Keratinocyte (primary cell): ENCODE data around the gene LRAT. TPM values are rescaled to one million over a fixed set of nuclear protein-coding genes. Genes with fewer than 3 reads are reported as not detected.

Experiments
- DNase-seq: peaks from one replicate; pipeline ENCODE4 v3.0.0-alpha.2; 2011; ENCODE audit warnings: low read depth, missing footprints, low spot score
- FAIRE-seq: peaks from 2 replicates; lab custom pipeline; 2011; peaks lifted over from hg19 to GRCh38; lab: Jason Lieb, UNC
- H2AFZ ChIP-seq: 2 replicates; pipeline ENCODE4 v1.6.0; 2012; ENCODE audit warnings: low read length, control low read depth, inconsistent platforms; ENCODE audit not compliant: control insufficient read depth
- H3K27ac ChIP-seq: 2 replicates; pipeline ENCODE4 v1.5.1; 2011; ENCODE audit warnings: low read length; ENCODE audit not compliant: control insufficient read depth, insufficient read depth
- H3K27me3 ChIP-seq: 3 replicates; pipeline ENCODE4 v1.6.0; 2011; ENCODE audit warnings: low read length; ENCODE audit not compliant: control insufficient read depth, insufficient read depth; ENCODE audit errors: extremely low read depth
- H3K36me3 ChIP-seq, 2 experiments: 2 replicates in 1 of 2; 3 replicates in 1 of 2; pipeline ENCODE4 v1.5.1; 2011; ENCODE audit warnings: low read length in 2 of 2, mild to moderate bottlenecking in 1 of 2; ENCODE audit not compliant: control insufficient read depth in 2 of 2, insufficient read depth in 2 of 2; ENCODE audit errors: extremely low read depth in 1 of 2
- H3K4me1 ChIP-seq: 3 replicates; pipeline ENCODE4 v1.5.1; 2011; ENCODE audit warnings: low read length; ENCODE audit not compliant: control insufficient read depth, insufficient read depth; ENCODE audit errors: extremely low read depth
- H3K4me2 ChIP-seq: 3 replicates; pipeline ENCODE4 v1.6.0; 2011; ENCODE audit warnings: low read depth, low read length; ENCODE audit not compliant: control insufficient read depth, insufficient read depth; ENCODE audit errors: extremely low read depth
- H3K4me3 ChIP-seq, 3 experiments: fragments of 200-600 bp in 1 of 3; sonication (generic) in 1 of 3; 2 replicates in 2 of 3; 3 replicates in 1 of 3; pipeline ENCODE4 v1.5.1; 2011 to 2016; ENCODE audit warnings: low read length in 3 of 3, mild to moderate bottlenecking in 3 of 3, control low read depth in 2 of 3, inconsistent platforms in 1 of 3, low read depth in 1 of 3, mixed read lengths in 1 of 3, mixed run types in 1 of 3, moderate library complexity in 1 of 3; ENCODE audit not compliant: control insufficient read depth in 2 of 3, insufficient read depth in 2 of 3; ENCODE audit errors: extremely low read depth in 1 of 3
- H3K79me2 ChIP-seq: 2 replicates; pipeline ENCODE4 v1.6.0; 2012; ENCODE audit warnings: low read length; ENCODE audit not compliant: control insufficient read depth, insufficient read depth
- H3K9ac ChIP-seq: 3 replicates; pipeline ENCODE4 v1.6.0; 2011; ENCODE audit warnings: low read length; ENCODE audit not compliant: control insufficient read depth, insufficient read depth; ENCODE audit errors: extremely low read depth
- H3K9me1 ChIP-seq: 3 replicates; pipeline ENCODE4 v1.6.0; 2011; ENCODE audit warnings: low read length; ENCODE audit not compliant: control insufficient read depth, insufficient read depth; ENCODE audit errors: extremely low read depth
- H3K9me3 ChIP-seq: 2 replicates; pipeline ENCODE4 v1.5.1; 2012; ENCODE audit warnings: low read depth, low read length; ENCODE audit not compliant: control insufficient read depth
- H4K20me1 ChIP-seq: 3 replicates; pipeline ENCODE4 v1.6.0; 2011; ENCODE audit warnings: low read length; ENCODE audit not compliant: control insufficient read depth, insufficient read depth; ENCODE audit errors: extremely low read depth
- EZH2 ChIP-seq: IDR thresholded peaks from one replicate; pipeline ENCODE4 v1.6.1; 2012; ENCODE audit warnings: inconsistent platforms, mild to moderate bottlenecking, low read length, moderate library complexity
- dilution Hi-C: fragments of 300-500 bp; cut with MboI; formaldehyde crosslinking; loops from one replicate; pipeline ENCODE4 v1.7.0; 2020; ENCODE audit warnings: low sequenced_read_pairs; ENCODE audit not compliant: extremely low pct_ligation_motif_present
- polyA plus RNA-seq, 5 experiments: library from polyadenylated mRNA; depleted of rRNA in 3 of 5; stranded (reverse) in 3 of 5; stranded (forward) in 1 of 5; unstranded in 1 of 5; fragments of >200 nt; gene quantifications; 1 replicate in 1 of 5; 2 replicates in 3 of 5; 3 replicates in 1 of 5; pipeline versions ENCODE4 v1.2.1 to v1.2.3, GENCODE V29; 2011 to 2012; ENCODE audit warnings: missing spikeins in 2 of 5, low read depth in 1 of 5, low replicate concordance in 1 of 5
- TF ChIP-seq, protein P1 (sequence below), 3 experiments: IDR thresholded peaks in 1 of 3; conservative IDR thresholded peaks in 1 of 3; optimal IDR thresholded peaks in 1 of 3; 2 replicates in 2 of 3; 3 replicates in 1 of 3; pipeline versions ENCODE3 to v1.5.1; 2011; ENCODE audit warnings: low read length in 3 of 3, mild to moderate bottlenecking in 3 of 3, moderate library complexity in 2 of 3, control low read depth in 1 of 3, inconsistent platforms in 1 of 3; ENCODE audit not compliant: insufficient read depth in 2 of 3; ENCODE audit errors: extremely low read depth in 1 of 3

LRAT gene
- polyA plus RNA-seq, 1 donor (not counting 4 experiments of a cell fraction or from before 2014, with no cell fraction given) = 2.3 TPM

DNA sequence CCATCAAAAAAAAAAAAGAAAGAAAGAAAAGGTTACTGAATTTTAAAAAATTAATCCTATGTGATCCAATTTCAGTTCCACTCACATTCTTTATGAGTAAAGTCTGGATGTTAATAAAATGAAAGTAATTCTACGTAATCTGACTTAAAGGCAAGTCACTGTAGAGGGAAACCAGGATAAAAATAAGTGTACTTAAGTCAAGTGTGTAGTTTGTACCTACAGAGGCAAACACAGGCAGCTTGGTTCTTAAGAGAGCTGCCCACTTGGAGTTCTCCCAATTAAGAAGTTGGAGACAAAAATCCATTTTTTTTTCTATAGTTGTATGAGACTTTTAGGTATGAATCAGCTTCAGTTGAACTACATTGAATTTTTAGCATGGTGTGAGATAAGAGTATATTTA lies 7.0 kb upstream of the LRAT start:
- Histone ChIP-seq H3K36me3 (no peaks in the 10 kb centered on the region), H3K27ac (no peak overlapping the region), H3K79me2 (no peaks in the 10 kb centered on the region), H3K4me1 (peaks cover 33% of the 10 kb centered on the region), H3K9ac (no peak overlapping the region), H3K4me3 (no peak overlapping the region), H3K9me1 (no peaks in the 10 kb centered on the region), H2AFZ (no peak overlapping the region), H3K9me3 (no peaks in the 10 kb centered on the region), H3K4me2 (no peak overlapping the region), H3K27me3 (peaks cover 2% of the 10 kb centered on the region), H4K20me1 (no peaks in the 10 kb centered on the region)
- DNase-seq (no peak), FAIRE-seq (no peak)
- TF ChIP-seq, protein P1, sequence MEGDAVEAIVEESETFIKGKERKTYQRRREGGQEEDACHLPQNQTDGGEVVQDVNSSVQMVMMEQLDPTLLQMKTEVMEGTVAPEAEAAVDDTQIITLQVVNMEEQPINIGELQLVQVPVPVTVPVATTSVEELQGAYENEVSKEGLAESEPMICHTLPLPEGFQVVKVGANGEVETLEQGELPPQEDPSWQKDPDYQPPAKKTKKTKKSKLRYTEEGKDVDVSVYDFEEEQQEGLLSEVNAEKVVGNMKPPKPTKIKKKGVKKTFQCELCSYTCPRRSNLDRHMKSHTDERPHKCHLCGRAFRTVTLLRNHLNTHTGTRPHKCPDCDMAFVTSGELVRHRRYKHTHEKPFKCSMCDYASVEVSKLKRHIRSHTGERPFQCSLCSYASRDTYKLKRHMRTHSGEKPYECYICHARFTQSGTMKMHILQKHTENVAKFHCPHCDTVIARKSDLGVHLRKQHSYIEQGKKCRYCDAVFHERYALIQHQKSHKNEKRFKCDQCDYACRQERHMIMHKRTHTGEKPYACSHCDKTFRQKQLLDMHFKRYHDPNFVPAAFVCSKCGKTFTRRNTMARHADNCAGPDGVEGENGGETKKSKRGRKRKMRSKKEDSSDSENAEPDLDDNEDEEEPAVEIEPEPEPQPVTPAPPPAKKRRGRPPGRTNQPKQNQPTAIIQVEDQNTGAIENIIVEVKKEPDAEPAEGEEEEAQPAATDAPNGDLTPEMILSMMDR (optimal IDR thresholded peaks at IDR 0.05 in 1 of 3, IDR thresholded peaks at IDR 0.05 in 1 of 3, conservative IDR thresholded peaks at IDR 0.05 in 1 of 3; ENCODE audit: extremely low read depth in 1 of 3, insufficient read depth in 2 of 3, low read length in 3 of 3) = no peak
- TF ChIP-seq EZH2 = no peak
- dilution Hi-C loops = no loop called here

DNA sequence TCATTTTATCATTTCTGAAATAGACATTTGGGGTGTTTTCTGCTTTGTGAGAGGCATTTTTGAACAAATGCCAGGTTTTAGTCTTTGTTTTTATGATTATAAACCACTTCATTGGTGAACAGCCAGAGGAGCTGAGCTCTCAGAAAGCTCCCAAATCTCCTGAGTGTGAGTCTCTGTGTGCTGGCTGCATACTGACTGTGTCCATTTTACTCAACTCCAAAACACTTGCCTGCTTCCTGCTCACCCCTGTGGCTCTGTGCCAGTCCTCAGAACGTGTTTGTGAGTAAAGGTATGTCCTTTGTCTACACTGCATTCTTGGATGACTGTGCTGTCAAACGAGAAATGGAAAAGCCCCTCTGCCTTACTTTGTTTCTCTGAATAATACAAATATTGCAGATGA lies 5.4 kb upstream of the LRAT start:
- H3K36me3 ChIP-seq = no peaks in the 10 kb centered on the region
- no peaks in the 10 kb centered on the region for H3K9me1 ChIP-seq
- FAIRE-seq = peak; percentile 86
- H2AFZ ChIP-seq = peak overlapping the region; percentile 5
- dilution Hi-C loops = no loop called here
- H3K4me1 ChIP-seq = peaks cover 22% of the 10 kb centered on the region
- peak overlapping the region; percentile 35 for H3K4me2 ChIP-seq
- H3K9me3 ChIP-seq = no peaks in the 10 kb centered on the region
- no peak overlapping the region for H3K4me3 ChIP-seq
- H3K9ac ChIP-seq = peak overlapping the region; percentile 22
- H4K20me1 ChIP-seq = no peaks in the 10 kb centered on the region
- DNase-seq = peak; percentile 67
- no peaks in the 10 kb centered on the region for H3K79me2 ChIP-seq
- H3K27me3 ChIP-seq = peaks cover 17% of the 10 kb centered on the region
- peak overlapping the region; percentile 42 for H3K27ac ChIP-seq
- TF ChIP-seq, protein P1 (optimal IDR thresholded peaks at IDR 0.05 in 1 of 3, IDR thresholded peaks at IDR 0.05 in 1 of 3, conservative IDR thresholded peaks at IDR 0.05 in 1 of 3; ENCODE audit: extremely low read depth in 1 of 3, insufficient read depth in 2 of 3, low read length in 3 of 3) = no peak
- no peak for TF ChIP-seq EZH2
